KBM-7 (cell line): ENCODE data around the gene PGAM2.

Experiments
- DNase-seq: peaks from one replicate; pipeline ENCODE4 v3.0.0-alpha.2; 2015
- in situ Hi-C: fragments of 300-500 bp; cut with MboI; formaldehyde crosslinking; loops from 2 replicates; pipeline ENCODE4 v1.14.3; 2020; ENCODE audit warnings: low sequenced_read_pairs, low pct_unique_long_range_greater_than_20kb, mixed read lengths

The PGAM2 gene

GRCh38 chr7:44072364-44073231, 7.2 kb upstream of the PGAM2 start:
- DNase-seq, result peak; percentile 48

GRCh38 chr7:44071726-44072363, 6.5 kb upstream of the PGAM2 start:
- DNase-seq, result no peak
- in situ Hi-C loops, result no loop called here

More at GRCh38 chr7:44072364-44073231, 7.2 kb upstream of the PGAM2 start:
- in situ Hi-C loops, result no loop called here

GRCh38 chr7:44068054-44068453, 2.7 kb upstream of the PGAM2 start:
- in situ Hi-C loops, result no loop called here
- no peak for DNase-seq

- in situ Hi-C loops, result no loop called here
- DNase-seq, result no peak
Measured at GRCh38 chr7:44067064-44067951, 1.9 kb upstream of the PGAM2 start.

GRCh38 chr7:44066494-44067063, 1.2 kb upstream of the PGAM2 start:
- in situ Hi-C loops, result no loop called here
- no peak for DNase-seq

GRCh38 chr7:44066111-44066460, 719 bp upstream of the PGAM2 start:
- in situ Hi-C loops, result no loop called here
- DNase-seq, result no peak

- in situ Hi-C loops, result no loop called here
- no peak for DNase-seq
Measured at GRCh38 chr7:44064791-44065430, 456 bp downstream of the PGAM2 start.

GRCh38 chr7:44063894-44064651, 1.3 kb downstream of the PGAM2 start:
- in situ Hi-C loops, result no loop called here
- no peak for DNase-seq

- in situ Hi-C loops, result no loop called here
- no peak for DNase-seq
Measured at GRCh38 chr7:44063547-44063893, 1.8 kb downstream of the PGAM2 start.

- in situ Hi-C loops, result no loop called here
- no peak for DNase-seq
Measured at GRCh38 chr7:44062903-44063295, 2.5 kb downstream of the PGAM2 start.

- in situ Hi-C loops, result no loop called here
- DNase-seq, result no peak
Measured at GRCh38 chr7:44062180-44062902, 3.0 kb downstream of the PGAM2 start.

GRCh38 chr7:44061645-44062179, 3.7 kb downstream of the PGAM2 start:
- no peak for DNase-seq
- in situ Hi-C loops, result no loop called here

GRCh38 chr7:44060948-44061644, 4.3 kb downstream of the PGAM2 start:
- in situ Hi-C loops, result no loop called here
- DNase-seq, result no peak

GRCh38 chr7:44060091-44060947, 5.0 kb downstream of the PGAM2 start:
- in situ Hi-C loops, result no loop called here
- DNase-seq, result no peak

- in situ Hi-C loops, result no loop called here
- no peak for DNase-seq
Measured at GRCh38 chr7:44059219-44060090, 5.9 kb downstream of the PGAM2 start.
